ENCODE measurements around the gene NDUFS8.

Gene NDUFS8

GRCh38 chr11:67996051-67996450 lies 34.4 kb upstream of the NDUFS8 start:
- no peak for DNase-seq (ENCODE audit: low read depth)
- TF ChIP-seq CTCF (conservative IDR thresholded peaks at IDR 0.05; ENCODE audit: low read depth, low read length), result no peak
- H3K4me3 ChIP-seq (ENCODE audit: low read length), result no peak overlapping the region

- no peak for TF ChIP-seq CTCF (conservative IDR thresholded peaks at IDR 0.05; ENCODE audit: low read depth, low read length)
- H3K4me3 ChIP-seq (ENCODE audit: low read length), result no peak overlapping the region
- no peak for DNase-seq (ENCODE audit: low read depth)
Measured at GRCh38 chr11:67996622-67997474, 33.6 kb upstream of the NDUFS8 start.

- no peak overlapping the region for H3K4me3 ChIP-seq (ENCODE audit: low read length)
- TF ChIP-seq CTCF (conservative IDR thresholded peaks at IDR 0.05; ENCODE audit: low read depth, low read length), result no peak
- no peak for DNase-seq (ENCODE audit: low read depth)
Measured at GRCh38 chr11:67997475-67997921, 33.0 kb upstream of the NDUFS8 start.

GRCh38 chr11:67998150-67999045 lies 32.1 kb upstream of the NDUFS8 start:
- no peak for TF ChIP-seq CTCF (conservative IDR thresholded peaks at IDR 0.05; ENCODE audit: low read depth, low read length)
- H3K4me3 ChIP-seq (ENCODE audit: low read length), result no peak overlapping the region
- DNase-seq (ENCODE audit: low read depth), result no peak

GRCh38 chr11:67999201-67999629 lies 31.3 kb upstream of the NDUFS8 start:
- DNase-seq (ENCODE audit: low read depth), result no peak
- no peak for TF ChIP-seq CTCF (conservative IDR thresholded peaks at IDR 0.05; ENCODE audit: low read depth, low read length)
- H3K4me3 ChIP-seq (ENCODE audit: low read length), result no peak overlapping the region

- TF ChIP-seq CTCF (conservative IDR thresholded peaks at IDR 0.05; ENCODE audit: low read depth, low read length), result no peak
- DNase-seq (ENCODE audit: low read depth), result no peak
- no peak overlapping the region for H3K4me3 ChIP-seq (ENCODE audit: low read length)
Measured at GRCh38 chr11:67999704-68000103, 30.8 kb upstream of the NDUFS8 start.

Data from retinal pigment epithelial cell (primary cell).